Smooth muscle cell (in vitro differentiated cells): Measurements from ENCODE around the gene AZIN2. TPM values are rescaled to one million over a fixed set of nuclear protein-coding genes. Genes with fewer than 3 reads are reported as not detected.
A peak's percentile ranks its signal among the peaks of the same experiment; 100 is the strongest.
"Not testable (repeated sequence)": the region's sequence is repeated elsewhere in the genome, so short reads cannot be mapped to it uniquely, and the experiment has no call there.

Source experiments
- DNase-seq: peaks from one replicate; lab custom pipeline; 2025; ENCODE audit not compliant: unreplicated experiment; lab: John Stamatoyannopoulos, UW
- H2AFZ ChIP-seq: fragments of 200-600 bp; sonication (generic); 2 replicates; pipeline ENCODE4 v1.6.0; 2016; ENCODE audit warnings: antibody characterized with exemption, low read depth, mild to moderate bottlenecking
- H3F3A ChIP-seq: fragments of 200-600 bp; sonication (generic); 2 replicates; pipeline ENCODE4 v1.6.0; 2017; ENCODE audit warnings: antibody characterized with exemption, low read depth
- H3K27ac ChIP-seq: fragments of 200-600 bp; sonication (generic); 2 replicates; pipeline ENCODE4 v1.5.1; 2016; ENCODE audit warnings: low read depth, mild to moderate bottlenecking
- H3K27me3 ChIP-seq: fragments of 200-600 bp; sonication (generic); 2 replicates; pipeline ENCODE4 v1.6.1; 2016; ENCODE audit warnings: low read depth, mild to moderate bottlenecking
- H3K36me3 ChIP-seq: fragments of 200-600 bp; sonication (generic); 2 replicates; pipeline ENCODE4 v1.5.1; 2016; ENCODE audit warnings: low read depth
- H3K4me1 ChIP-seq: fragments of 200-600 bp; sonication (generic); 2 replicates; pipeline ENCODE4 v1.5.1; 2016; ENCODE audit warnings: low read depth
- H3K4me2 ChIP-seq: fragments of 200-600 bp; sonication (generic); 2 replicates; pipeline ENCODE4 v1.6.0; 2016; ENCODE audit warnings: mild to moderate bottlenecking
- H3K4me3 ChIP-seq: fragments of 200-600 bp; sonication (generic); 2 replicates; pipeline ENCODE4 v1.5.1; 2016; ENCODE audit warnings: mild to moderate bottlenecking
- H3K79me2 ChIP-seq: fragments of 200-600 bp; sonication (generic); 2 replicates; pipeline ENCODE4 v1.6.0; 2016; ENCODE audit warnings: low read depth, mild to moderate bottlenecking
- H3K9ac ChIP-seq: fragments of 200-600 bp; sonication (generic); 2 replicates; pipeline ENCODE4 v1.6.0; 2016; ENCODE audit warnings: low read depth
- H3K9me3 ChIP-seq: fragments of 200-600 bp; sonication (generic); replicated peaks from 2 replicates; pipeline ENCODE4 v1.5.1; 2016; ENCODE audit warnings: low read depth
- H4K20me1 ChIP-seq: fragments of 200-600 bp; sonication (generic); 2 replicates; pipeline ENCODE4 v1.6.0; 2016; ENCODE audit warnings: low read depth
- WGBS: methylation state at CpG from one replicate; pipeline ENCODE4 v1.1.7; 2016; ENCODE audit warnings: low lambda C conversion rate; 5-methylcytosine and 5-hydroxymethylcytosine counted together
- polyA plus RNA-seq: library from polyadenylated mRNA; unstranded; fragments of >200 nt; fragmentation: Nextera tagmentation; extraction: Ambion mirVana; gene quantifications from 2 replicates; pipeline ENCODE4 v1.2.1, GENCODE V29; 2016
- total RNA-seq: library from RNA; depleted of rRNA; stranded (reverse); fragments of >200 nt; gene quantifications from 2 replicates; pipeline ENCODE4 v1.2.3, GENCODE V29; 2014
- TF ChIP-seq, protein P1 (sequence below): fragments of 200-600 bp; sonication (generic); IDR thresholded peaks from 2 replicates; pipeline ENCODE4 v1.5.1; 2017; ENCODE audit warnings: borderline replicate concordance, mild to moderate bottlenecking, antibody characterized with exemption; ENCODE audit not compliant: insufficient read depth, poor library complexity, severe bottlenecking

AZIN2 gene
- total and polyA plus RNA-seq, 2 experiments from 2014 or later, result 7.9 to 33.5 TPM

DNA sequence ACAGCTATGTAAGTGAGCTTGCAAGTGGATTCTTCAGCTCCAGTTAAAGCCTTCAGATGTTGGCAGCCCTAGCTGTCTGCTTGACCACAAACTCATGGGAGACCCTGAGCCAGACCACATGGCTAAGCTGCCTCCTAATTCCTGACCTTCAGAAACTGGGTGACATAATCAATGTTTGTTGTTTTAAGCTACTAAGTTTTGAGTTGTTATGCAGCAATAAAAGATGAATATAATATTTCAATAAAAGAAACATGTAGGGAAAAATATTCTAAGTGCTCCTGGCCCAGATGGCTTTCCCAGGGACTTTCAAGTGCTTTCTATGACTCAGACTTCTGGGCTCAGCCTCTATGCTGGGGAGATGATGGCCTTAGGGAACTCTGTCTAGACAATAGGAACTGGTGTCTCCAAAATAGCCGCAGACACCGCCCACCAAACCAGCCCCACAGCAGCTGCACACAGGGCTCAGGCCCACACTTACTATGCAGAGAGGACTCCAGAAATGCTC lies 20.3 kb upstream of the AZIN2 start:
- H4K20me1 ChIP-seq, result no peaks in the 10 kb centered on the region
- peak overlapping the region; percentile 83 for H3K27ac ChIP-seq
- H3K4me3 ChIP-seq, result no peak overlapping the region
- TF ChIP-seq, protein P1, sequence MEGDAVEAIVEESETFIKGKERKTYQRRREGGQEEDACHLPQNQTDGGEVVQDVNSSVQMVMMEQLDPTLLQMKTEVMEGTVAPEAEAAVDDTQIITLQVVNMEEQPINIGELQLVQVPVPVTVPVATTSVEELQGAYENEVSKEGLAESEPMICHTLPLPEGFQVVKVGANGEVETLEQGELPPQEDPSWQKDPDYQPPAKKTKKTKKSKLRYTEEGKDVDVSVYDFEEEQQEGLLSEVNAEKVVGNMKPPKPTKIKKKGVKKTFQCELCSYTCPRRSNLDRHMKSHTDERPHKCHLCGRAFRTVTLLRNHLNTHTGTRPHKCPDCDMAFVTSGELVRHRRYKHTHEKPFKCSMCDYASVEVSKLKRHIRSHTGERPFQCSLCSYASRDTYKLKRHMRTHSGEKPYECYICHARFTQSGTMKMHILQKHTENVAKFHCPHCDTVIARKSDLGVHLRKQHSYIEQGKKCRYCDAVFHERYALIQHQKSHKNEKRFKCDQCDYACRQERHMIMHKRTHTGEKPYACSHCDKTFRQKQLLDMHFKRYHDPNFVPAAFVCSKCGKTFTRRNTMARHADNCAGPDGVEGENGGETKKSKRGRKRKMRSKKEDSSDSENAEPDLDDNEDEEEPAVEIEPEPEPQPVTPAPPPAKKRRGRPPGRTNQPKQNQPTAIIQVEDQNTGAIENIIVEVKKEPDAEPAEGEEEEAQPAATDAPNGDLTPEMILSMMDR, result no peak
- no peaks in the 10 kb centered on the region for H3K36me3 ChIP-seq
- no peaks in the 10 kb centered on the region for H3K27me3 ChIP-seq
- H2AFZ ChIP-seq, result no peak overlapping the region
- H3K9ac ChIP-seq, result peak overlapping the region; percentile 18
- peak overlapping the region; percentile 31 for H3K4me2 ChIP-seq
- no peaks in the 10 kb centered on the region for H3K4me1 ChIP-seq
- no peaks in the 10 kb centered on the region for H3F3A ChIP-seq
- H3K9me3 ChIP-seq, result peaks cover 19% of the 10 kb centered on the region
- no peaks in the 10 kb centered on the region for H3K79me2 ChIP-seq
- 22% methylated on average over 2 of the region's 2 CpGs for WGBS
- no peak for DNase-seq

DNA sequence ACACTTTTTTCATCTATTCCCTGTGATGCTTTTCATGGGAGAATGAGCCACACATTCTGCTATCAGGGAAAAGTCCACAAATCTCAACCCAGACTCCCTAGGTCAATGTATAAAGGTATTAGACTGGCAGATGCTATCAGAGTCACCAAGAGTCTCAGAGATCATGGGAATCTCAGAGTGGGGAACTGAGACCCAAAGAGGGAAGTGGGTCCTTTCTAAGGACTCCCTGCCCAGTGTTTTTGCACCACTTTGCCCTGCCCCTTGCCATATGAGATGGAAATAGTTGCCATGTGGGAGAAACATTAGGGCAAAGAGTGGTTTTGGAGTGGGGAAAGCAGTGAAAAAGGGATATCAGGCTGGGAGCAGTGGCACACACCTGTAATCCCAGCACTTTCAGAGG lies 19.1 kb upstream of the AZIN2 start:
- Histone ChIP-seq H3K4me2 (no peak overlapping the region), H3F3A (no peaks in the 10 kb centered on the region), H3K27me3 (no peaks in the 10 kb centered on the region), H2AFZ (no peak overlapping the region), H3K4me3 (no peak overlapping the region), H4K20me1 (no peaks in the 10 kb centered on the region), H3K36me3 (no peaks in the 10 kb centered on the region), H3K79me2 (no peaks in the 10 kb centered on the region), H3K4me1 (no peaks in the 10 kb centered on the region), H3K27ac (no peak overlapping the region), H3K9me3 (peaks cover 19% of the 10 kb centered on the region), H3K9ac (no peak overlapping the region)
- TF ChIP-seq, protein P1, result no peak
- no peak for DNase-seq

DNA sequence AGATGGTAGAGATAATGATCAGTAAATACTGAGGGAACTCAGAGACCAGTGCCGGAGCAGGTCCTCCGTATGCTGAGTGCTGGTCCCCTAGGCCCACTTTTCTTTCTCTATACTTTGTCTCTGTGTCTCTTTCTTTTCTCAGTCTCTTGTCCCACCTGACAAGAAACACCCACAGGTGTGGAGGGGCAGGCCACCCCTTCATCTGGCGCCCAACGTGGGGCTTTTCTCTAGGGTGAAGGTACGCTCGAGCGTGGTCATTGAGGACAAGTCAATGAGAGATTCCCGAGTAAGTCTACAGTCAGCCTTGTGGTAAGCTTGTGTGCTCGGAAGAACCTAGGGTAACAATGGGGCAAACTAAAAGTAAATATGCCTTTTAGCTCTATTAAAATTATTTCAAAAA lies 16.7 kb upstream of the AZIN2 start:
- 90% methylated on average over 9 of the region's 9 CpGs for WGBS
- not testable (repeated sequence) for H3K4me1 ChIP-seq

DNA sequence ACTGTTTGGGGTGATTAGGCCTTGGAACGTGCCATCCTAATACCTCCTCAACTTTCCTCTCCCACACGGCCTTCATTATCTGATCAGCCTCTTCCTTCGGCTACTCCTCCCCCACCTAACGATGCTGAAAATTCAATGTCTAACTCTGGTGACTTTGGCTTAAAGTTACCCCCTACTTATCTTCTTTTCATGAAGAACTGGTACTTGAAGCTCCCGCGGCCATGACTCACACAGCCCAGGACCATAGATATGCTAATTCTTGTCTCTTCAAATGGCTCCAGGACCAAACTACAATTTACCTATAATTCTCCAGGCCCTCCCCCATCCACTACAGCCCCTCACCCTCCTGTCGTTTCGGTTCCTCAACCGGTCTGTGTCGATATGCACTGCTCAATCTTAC lies 15.7 kb upstream of the AZIN2 start:
- Histone ChIP-seq H3K9me3 (peaks cover 19% of the 10 kb centered on the region), H3K79me2 (no peaks in the 10 kb centered on the region), H3K36me3 (no peaks in the 10 kb centered on the region), H3F3A (no peaks in the 10 kb centered on the region), H3K27me3 (no peaks in the 10 kb centered on the region), H2AFZ (no peak overlapping the region), H3K4me2 (no peak overlapping the region), H3K4me3 (no peak overlapping the region), H3K27ac (no peak overlapping the region), H3K9ac (no peak overlapping the region), H4K20me1 (no peaks in the 10 kb centered on the region), H3K4me1 (no peaks in the 10 kb centered on the region)
- WGBS, result 80% methylated on average over 10 of the region's 10 CpGs
- no peak for DNase-seq
- TF ChIP-seq, protein P1, result no peak

More for the DNA sequence above, 16.7 kb upstream of the AZIN2 start:
- not testable (repeated sequence) for H3K27ac ChIP-seq, H3K79me2 ChIP-seq, H3F3A ChIP-seq, H3K27me3 ChIP-seq, H4K20me1 ChIP-seq, DNase-seq, H3K4me2 ChIP-seq, H3K9ac ChIP-seq, H3K4me3 ChIP-seq, H3K36me3 ChIP-seq, H2AFZ ChIP-seq
- peaks cover 19% of the 10 kb centered on the region for H3K9me3 ChIP-seq

DNA sequence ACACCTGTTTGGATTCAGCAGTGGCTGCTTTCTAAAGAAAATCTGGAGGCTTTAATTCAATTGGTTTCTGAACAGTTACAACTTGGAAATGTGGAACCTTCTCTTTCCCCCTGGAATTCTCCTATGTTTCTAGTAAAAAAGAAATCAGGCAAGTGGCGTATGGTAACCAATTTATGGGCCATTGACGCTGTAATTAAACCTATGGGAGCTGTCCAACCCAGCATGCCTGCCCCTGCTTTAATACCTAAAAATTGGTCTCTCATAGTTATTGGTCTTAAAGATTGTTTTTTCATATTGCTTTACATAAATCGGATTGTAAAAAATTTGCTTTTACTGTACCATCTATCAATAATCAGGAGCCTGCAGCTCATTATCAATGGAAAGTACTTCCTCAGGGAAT lies 14.5 kb upstream of the AZIN2 start:
- H3K27ac ChIP-seq, H3K79me2 ChIP-seq, H3K4me3 ChIP-seq, H3K9ac ChIP-seq, H3K4me2 ChIP-seq, H3K36me3 ChIP-seq, H3K27me3 ChIP-seq, H2AFZ ChIP-seq, H3F3A ChIP-seq, H4K20me1 ChIP-seq, H3K4me1 ChIP-seq, DNase-seq: not testable (repeated sequence)
- 94% methylated on average over 3 of the region's 3 CpGs for WGBS
- peaks cover 19% of the 10 kb centered on the region for H3K9me3 ChIP-seq

DNA sequence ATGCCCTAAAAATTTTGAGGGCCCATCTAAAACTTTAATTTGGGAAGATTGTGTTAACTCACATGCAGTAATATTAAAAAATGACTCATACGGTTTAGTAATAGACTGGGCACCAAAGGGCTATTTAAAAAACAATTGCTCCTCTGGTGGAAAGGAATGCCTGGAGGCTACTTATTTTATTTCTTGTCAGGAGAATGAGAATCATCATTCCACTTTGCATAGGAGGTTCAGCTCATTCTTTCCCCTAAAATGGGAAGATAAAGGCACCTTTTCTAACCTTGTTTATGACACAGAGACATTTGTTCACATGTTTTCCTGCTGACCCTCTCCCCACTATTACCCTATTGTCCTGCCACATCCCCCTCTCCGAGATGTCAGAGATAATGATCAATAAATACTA lies 12.8 kb upstream of the AZIN2 start:
- not testable (repeated sequence) for H3K4me1 ChIP-seq, H3K9ac ChIP-seq, H3K27ac ChIP-seq, H3K4me2 ChIP-seq, H2AFZ ChIP-seq, H3F3A ChIP-seq, H3K36me3 ChIP-seq, H4K20me1 ChIP-seq, DNase-seq, H3K4me3 ChIP-seq, H3K79me2 ChIP-seq, H3K27me3 ChIP-seq
- 69% methylated on average over 2 of the region's 2 CpGs for WGBS
- peaks cover 13% of the 10 kb centered on the region for H3K9me3 ChIP-seq
